ENCODE data around the gene ELFN1. TPM values are rescaled to one million over a fixed set of nuclear protein-coding genes. Genes with fewer than 3 reads are reported as not detected.

The ELFN1 gene
- total RNA-seq, 4 donors from 2014 or later, result 0.42 to 3.7 (median 1.3) TPM

- 72 to 83% methylated on average over 4 of the region's 8 CpGs for WGBS, 2 donors (ENCODE audit: low coverage in 1 of 2)
- peaks cover 0 to 19% (median 0%) of the 10 kb centered on the region in 3 donors for H3K4me1 ChIP-seq
- H3K27me3 ChIP-seq, result peaks cover 34% of the 10 kb centered on the region
- no peak for ATAC-seq
- no peaks in the 10 kb centered on the region for H3K36me3 ChIP-seq
- no peak for TF ChIP-seq POLR2AphosphoS5 (IDR thresholded peaks at IDR 0.05)
- TF ChIP-seq EP300 (IDR thresholded peaks at IDR 0.05), result no peak
- TF ChIP-seq CTCF (IDR thresholded peaks at IDR 0.05), result no peak
- TF ChIP-seq POLR2A (IDR thresholded peaks at IDR 0.05), result no peak
- H3K9me3 ChIP-seq, result no peaks in the 10 kb centered on the region
- H3K27ac ChIP-seq, result peak overlapping the region in 3 of 4 donors; percentile 65 to 80 (median 76)
- H3K4me3 ChIP-seq, result no peak overlapping the region
Observed at GRCh38 chr7:1691096-1691495, 21.0 kb downstream of the ELFN1 start.

GRCh38 chr7:1691601-1692514, 21.8 kb downstream of the ELFN1 start:
- peaks cover 36% of the 10 kb centered on the region for H3K27me3 ChIP-seq
- peak overlapping the region in 3 of 4 donors; percentile 65 to 80 (median 76) for H3K27ac ChIP-seq
- ATAC-seq, result peak; percentile 88
- H3K36me3 ChIP-seq, result no peaks in the 10 kb centered on the region
- 28 to 52% methylated on average over 7 of the region's 27 CpGs for WGBS, 2 donors (ENCODE audit: low coverage in 1 of 2)
- TF ChIP-seq CTCF (IDR thresholded peaks at IDR 0.05) (no peak), POLR2AphosphoS5 (IDR thresholded peaks at IDR 0.05) (peak; percentile 50)
- H3K9me3 ChIP-seq, result no peaks in the 10 kb centered on the region
- H3K4me3 ChIP-seq, result no peak overlapping the region
- peaks cover 0 to 19% (median 0%) of the 10 kb centered on the region in 3 donors for H3K4me1 ChIP-seq

- no peaks in the 10 kb centered on the region for H3K36me3 ChIP-seq
- peaks cover 40% of the 10 kb centered on the region for H3K27me3 ChIP-seq
- WGBS, 2 donors (ENCODE audit: low coverage in 1 of 2), result 75 to 100% methylated on average over 2 to 12 of the region's 27 CpGs
- H3K4me3 ChIP-seq, result no peak overlapping the region
- no peaks in the 10 kb centered on the region for H3K9me3 ChIP-seq
- no peak for ATAC-seq
- H3K4me1 ChIP-seq, result peaks cover 0 to 19% (median 0%) of the 10 kb centered on the region in 3 donors
- no peak for TF ChIP-seq EP300 (IDR thresholded peaks at IDR 0.05)
- no peak for TF ChIP-seq POLR2A (IDR thresholded peaks at IDR 0.05)
- no peak for TF ChIP-seq POLR2AphosphoS5 (IDR thresholded peaks at IDR 0.05)
- no peak for TF ChIP-seq CTCF (IDR thresholded peaks at IDR 0.05)
- H3K27ac ChIP-seq, result peak overlapping the region in 3 of 4 donors; percentile 65 to 80 (median 76)
Observed at GRCh38 chr7:1692515-1693418, 22.7 kb downstream of the ELFN1 start.

- no peaks in the 10 kb centered on the region for H3K9me3 ChIP-seq
- no peak for TF ChIP-seq POLR2AphosphoS5 (IDR thresholded peaks at IDR 0.05)
- TF ChIP-seq POLR2A (IDR thresholded peaks at IDR 0.05), result no peak
- no peak for TF ChIP-seq CTCF (IDR thresholded peaks at IDR 0.05)
- TF ChIP-seq EP300 (IDR thresholded peaks at IDR 0.05), result no peak
- no peak overlapping the region for H3K27ac ChIP-seq
- WGBS, 2 donors (ENCODE audit: low coverage in 1 of 2), result 53% methylated on average over 3 of the region's 25 CpGs; no CpG with 5 or more reads in 1 of the 2 donors
- peaks cover 40% of the 10 kb centered on the region for H3K27me3 ChIP-seq
- H3K36me3 ChIP-seq, result no peaks in the 10 kb centered on the region
- no peak overlapping the region for H3K4me3 ChIP-seq
- H3K4me1 ChIP-seq, result peaks cover 0 to 19% (median 0%) of the 10 kb centered on the region in 3 donors
- no peak for ATAC-seq
Observed at GRCh38 chr7:1693419-1693990, 23.4 kb downstream of the ELFN1 start.

Measured in gastroesophageal sphincter (tissue), 4 donors.